ENCODE data around the gene SMG1.

The SMG1 gene

DNA sequence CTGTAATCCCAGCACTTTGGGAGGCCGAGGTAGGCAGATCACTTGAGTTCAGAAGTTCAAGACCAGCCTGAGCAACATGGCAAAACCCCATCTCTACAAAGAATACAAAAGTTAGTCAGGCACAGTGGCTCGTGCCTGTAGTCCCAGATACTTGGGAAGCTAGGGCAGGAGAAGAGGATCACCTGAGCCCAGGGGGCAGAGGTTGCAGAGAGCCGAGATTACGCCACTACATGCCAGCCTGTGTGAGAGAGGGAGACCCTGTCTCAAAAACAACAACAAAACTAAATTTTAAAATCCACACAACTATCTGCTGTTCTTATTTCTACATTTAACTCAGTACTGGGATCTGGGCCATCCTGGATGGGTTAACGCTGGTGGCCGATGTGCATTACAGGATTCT lies 83.6 kb downstream of the SMG1 start:
- no peak for DNase-seq

DNA sequence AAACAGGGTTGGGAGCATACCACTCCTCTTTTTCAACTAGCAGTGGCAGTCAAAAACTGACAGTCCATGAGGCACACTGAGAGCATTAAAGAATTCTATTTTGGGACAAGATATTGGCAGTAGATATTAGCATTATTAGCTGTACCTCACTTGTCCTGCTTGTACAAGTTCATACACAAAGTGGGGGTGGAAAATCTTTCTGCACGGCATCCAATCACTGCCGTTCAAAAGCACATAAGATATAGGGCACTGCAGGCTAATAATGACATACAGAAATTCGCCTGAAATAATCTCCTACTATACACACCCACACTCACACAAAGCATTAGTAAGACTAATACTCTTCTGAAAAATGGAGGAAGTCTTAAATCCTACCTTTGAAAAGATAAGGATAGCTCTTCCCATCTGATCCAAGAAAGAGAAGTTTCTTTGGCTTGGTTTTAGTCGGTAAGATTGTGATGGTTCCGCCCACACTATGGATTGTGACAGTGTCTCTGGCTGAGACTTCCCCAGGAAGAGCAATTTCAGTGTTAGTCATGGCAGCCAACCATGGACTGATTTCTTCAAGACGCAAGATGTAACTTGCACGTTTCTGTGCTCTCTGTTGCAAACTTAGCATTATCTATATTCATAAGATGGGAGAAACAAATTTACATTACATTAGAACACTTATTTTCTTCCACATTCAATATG lies 84.2 kb downstream of the SMG1 start:
- DNase-seq = no peak

DNA sequence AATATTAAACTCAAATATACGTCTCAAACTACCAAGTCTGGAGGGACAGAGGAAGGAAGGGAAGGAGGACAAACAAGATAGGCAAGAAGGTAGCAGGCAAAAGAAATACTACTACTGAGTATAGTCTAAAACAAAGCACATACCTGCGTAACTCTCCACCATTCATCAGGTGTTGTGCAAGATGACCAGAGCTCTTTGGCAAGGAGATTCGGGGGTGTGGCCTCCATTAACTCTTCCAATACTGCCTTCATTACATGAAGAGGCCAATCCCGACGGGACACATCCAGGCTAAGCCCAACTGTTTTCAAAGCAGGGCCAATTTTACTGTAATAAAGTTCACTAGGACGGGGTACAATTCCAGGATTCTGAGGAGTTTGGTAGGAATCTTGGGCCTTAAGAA lies 86.7 kb downstream of the SMG1 start:
- no peak for DNase-seq

DNA sequence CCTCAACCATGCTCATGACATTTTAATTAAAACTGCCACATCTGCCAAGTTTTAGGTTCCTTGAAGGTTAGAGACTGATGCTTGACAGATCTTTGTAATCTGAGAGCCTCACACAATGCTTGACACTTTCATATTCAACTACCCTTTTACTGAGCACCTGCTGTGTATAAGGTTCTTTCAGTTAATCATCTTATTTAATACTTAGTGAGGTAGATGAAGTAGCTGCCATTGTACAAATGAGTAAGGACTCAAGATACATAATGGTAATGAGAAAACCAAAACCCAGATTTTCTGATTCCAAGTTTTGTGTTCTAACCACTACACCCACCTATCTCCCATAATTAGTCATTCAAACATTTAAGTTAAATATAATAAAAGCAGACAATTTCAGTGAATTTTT lies 89.5 kb downstream of the SMG1 start:
- no peak for DNase-seq

DNA sequence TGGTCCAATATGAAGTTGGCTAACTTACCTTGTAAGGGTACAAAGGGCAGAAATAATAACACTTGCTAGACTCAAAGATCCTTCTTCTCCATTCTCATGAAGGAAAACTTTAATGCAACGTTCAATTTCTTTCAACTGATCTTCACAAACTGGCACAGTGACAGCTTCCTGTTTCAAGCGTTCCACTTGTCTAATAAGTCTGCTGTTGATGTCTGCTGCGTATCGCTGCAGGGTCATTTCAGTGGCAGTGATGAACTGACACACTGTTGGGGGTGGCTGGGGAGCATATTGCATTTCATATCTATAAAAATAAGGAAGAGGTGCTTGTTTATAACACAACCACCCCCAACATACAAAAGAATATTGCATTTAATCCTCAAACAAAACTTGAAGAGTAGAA lies 91.3 kb downstream of the SMG1 start:
- no peak for DNase-seq

DNA sequence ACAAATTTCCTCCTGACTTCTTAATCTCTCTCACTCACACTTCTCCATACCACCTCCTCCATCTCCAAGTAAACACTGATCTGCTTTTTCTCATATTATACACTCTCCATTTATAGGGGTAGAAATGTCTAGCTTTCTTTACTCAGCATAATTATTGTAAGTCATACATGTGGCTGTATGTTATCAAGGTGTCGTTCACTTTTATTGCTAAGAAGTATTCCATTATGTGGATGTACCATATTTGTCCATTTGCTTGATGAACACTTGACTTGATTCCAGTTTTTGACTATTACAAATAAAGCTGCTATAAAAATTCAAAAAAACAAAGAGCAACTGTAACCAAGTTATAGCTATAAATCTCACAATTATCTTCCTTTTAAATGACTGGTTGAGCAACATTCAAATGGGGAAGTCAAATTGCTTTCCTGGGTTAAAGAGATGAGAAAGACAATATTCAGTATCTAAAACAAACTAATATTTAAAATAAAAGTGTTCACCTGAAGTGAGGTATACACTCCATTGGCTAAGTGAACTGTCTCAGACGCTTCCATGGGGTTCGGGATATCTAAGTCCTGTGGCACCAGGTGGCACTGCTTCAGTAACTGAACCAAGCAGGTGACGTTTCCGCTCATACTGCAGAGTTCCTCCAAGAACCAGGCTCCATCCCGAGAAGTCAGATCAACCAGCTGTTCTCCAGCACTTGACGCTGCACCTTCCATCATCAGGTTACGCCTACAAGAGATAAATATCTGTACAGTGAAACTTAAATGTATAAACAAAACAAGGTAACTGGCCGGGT lies 92.3 kb downstream of the SMG1 start:
- no peak for DNase-seq

DNA sequence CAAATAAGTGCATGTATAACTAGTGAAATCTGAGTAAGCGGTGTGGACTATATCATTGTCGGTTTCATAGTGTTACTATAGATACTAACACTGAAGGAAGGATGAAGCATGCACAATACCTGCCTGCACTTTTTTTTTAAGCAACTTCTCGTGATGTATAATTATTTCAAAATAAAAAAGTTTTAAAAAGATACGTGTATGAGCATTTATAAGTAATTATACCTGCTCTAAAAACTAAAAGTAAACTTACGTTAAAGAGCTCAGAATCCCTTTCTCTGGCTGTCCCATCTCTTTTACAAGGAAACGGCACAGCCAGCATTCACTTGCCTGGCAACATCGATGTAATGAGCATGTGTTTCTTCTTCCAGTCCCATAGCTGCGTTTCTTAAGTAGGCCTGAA lies 93.6 kb downstream of the SMG1 start:
- no peak for DNase-seq

DNA sequence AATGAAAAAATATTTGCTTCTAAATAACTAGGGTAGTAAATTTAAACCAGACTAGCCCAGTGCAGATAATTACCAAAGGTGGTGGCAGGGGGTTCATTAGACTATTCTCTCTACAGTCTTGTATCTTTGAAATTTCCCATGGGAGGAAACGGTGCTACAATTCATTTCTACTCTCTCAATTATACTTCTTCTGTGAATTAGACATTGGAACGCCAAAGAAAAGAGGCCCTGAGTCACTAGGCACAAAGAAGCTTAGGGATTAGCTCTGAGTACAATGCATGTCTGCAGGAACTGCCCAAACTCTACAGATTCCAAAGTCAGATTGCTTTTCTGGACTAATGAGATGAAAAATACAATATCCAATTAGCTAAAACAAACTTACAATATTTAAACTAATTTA lies 94.2 kb downstream of the SMG1 start:
- no peak for DNase-seq

DNA sequence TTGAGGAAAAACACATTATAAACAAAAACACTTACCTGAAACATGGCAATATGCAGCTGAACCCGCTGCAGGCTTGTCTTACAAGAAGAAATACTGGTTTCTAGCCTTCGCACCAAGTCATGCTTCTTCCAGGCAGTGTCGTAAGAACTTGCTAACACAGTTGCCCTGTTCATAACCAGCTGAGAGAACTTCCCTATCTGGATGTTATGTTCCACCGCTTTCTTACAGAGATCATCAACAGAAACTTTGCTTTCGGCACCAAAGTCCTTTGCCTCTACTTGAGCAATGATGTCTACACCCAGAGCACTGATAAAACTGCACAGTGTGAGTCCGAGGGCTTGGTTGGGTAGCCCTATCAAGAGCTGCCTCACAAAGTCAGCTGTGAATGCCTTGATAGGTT lies 97.0 kb downstream of the SMG1 start:
- DNase-seq = no peak

DNA sequence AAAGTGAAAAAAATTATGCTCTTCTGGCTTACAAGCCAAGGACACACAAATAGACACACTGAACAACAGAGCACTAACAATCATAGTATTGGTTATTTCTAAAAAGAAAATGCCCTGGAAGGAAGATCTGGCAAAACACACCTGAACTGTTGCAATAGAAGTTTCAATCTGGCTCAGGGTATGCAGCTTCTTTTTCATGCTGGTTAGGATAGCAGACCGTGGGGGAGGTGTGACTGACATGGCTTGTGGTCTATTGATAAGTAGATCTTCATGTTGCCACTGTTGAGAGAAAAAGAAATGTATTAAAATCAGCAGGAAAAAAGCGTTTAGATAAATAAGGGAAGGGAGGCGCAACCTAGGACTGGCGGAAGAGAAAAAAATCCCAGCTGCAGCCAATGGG lies 98.3 kb downstream of the SMG1 start:
- DNase-seq = no peak

DNA sequence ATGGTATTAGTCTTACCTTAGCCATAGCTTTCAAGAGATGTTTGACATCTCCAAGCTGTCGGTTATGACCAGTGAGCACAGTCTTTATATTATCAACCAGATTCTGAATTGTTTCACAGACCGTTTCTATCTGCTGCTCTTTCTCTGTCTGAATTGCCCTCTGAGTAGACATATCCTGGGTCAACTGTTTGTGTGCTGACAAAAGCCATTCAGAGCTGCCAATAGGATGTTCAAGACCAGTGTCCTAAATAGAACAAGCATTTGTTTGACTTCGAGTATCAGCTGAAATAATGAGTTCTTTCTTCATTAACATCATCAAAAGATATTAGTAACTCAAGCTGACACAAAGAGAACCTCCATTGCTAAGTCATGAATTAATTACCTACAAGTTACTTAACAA lies 109.9 kb downstream of the SMG1 start:
- DNase-seq = no peak

DNA sequence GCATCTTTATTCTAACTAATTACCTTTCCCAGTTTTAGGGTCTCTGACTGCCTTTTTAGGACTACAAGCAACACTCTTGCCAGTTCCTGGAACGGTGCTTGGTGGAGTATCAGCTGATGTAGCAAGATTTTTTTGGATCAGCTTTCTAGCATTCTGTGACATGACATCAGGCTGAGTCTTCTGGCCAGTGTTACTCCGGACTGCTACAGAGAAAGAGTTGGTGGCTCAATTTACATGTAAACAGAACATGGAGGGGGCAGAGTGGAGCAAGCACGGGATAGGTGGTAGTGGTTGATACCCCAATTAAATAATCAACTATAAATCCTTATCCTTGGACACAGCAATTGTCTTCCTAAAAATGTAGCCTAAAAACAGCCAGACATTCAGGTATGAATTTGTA lies 114.3 kb downstream of the SMG1 start:
- DNase-seq = no peak

DNA sequence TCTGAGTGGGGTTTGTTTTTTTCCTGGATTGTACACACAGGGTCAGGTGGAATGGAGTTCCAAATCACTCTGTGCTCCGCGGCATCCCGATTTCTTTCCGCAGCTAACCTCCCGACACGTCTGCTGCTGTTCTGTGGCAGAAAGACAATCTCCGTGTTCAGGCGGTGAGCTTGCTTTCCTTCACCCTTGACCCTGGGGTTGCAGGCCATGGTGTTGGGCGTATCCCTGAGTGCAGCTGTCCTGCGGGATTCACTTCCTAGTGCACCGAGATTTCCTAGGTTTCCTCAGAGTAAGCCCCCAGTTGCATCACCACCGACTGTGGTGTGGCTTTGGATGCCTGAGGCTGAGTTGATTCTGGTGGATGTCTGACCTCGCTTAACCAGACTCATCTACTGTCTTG lies 117.0 kb downstream of the SMG1 start:
- DNase-seq = no peak

DNA sequence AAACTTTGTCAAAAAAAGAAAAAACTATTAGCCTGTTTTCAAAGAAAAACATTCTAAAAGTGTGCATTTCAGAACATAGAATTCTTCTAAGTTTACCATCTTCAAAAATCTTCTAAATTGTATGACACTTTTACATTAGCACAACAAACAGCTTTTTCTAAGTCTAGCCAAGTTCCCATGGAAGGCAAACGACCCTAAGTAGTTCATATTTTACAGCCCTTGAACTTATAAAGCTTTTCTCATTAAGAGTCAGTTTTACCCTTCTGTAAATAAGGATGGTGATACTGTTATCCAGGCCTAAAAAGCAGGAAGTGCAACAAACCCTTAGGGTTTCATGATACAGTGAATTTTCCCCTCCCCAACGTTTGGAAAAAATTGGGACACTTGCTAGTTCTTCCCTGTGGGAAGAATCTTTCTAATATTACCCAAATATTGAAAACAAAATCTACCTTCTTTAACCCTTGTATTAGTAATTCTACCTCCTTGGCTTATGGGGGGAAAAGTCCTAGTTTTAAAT lies 120.9 kb downstream of the SMG1 start:
- DNase-seq = no peak

DNA sequence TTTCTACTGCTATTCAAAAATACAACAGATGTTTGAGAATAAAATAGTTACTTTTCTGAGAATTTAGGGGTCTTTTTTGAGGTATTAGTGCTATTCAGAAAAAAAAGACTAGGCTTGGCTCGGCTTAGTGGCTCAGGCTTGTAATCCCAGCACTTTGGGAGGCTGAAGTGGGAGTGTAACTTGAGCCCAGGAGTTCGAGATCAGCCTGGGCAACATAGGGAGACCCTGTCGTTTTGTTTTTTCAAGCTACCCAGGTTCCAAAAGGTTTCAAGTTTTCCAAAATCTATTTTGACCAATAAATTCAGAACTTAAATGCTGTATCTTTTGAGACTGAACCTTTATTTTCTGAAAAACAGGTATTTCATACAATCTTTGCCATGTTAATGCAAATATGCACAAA lies 121.7 kb downstream of the SMG1 start:
- no peak for DNase-seq

DNA sequence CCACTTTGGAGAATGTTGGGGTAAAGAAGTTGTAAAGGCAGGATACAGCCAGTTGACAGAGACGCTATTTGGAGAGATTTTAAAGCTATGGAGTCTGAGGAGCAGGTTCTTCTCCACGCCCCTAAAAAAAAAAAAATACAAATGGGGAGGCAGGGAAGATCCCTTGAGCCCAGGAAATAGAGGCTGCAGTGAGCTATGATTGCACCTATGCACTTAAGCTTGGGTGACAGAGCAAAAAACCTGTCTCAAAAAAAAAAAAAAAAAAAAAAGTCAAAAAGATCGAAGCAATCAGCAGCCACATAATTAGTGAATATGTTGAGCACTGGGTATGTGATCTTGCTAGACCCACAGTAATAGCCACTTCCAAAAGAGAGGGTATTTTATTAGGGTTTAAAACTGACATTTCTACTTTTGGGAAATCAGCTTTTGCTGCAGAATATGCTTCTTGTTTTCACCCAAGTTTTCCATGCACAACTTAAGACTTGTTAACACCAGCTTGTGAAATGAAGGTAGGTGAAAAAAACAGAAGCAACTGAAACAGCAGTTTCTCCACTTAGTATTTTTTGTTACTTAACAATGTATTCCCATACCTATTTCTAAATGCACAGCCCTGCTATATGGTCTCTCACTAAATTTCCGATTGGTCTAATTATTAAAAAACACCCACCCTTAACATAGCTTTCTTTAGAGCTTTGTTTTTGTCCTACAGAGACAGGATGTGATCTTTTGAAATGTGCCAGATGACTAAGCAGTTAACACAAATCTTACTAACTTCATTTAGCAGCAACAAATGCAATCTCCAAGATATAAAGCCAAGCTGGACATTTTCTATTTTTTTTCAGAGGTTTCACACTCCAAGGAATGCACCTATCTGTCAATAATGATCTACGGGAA lies 122.4 kb downstream of the SMG1 start:
- DNase-seq = no peak

DNA sequence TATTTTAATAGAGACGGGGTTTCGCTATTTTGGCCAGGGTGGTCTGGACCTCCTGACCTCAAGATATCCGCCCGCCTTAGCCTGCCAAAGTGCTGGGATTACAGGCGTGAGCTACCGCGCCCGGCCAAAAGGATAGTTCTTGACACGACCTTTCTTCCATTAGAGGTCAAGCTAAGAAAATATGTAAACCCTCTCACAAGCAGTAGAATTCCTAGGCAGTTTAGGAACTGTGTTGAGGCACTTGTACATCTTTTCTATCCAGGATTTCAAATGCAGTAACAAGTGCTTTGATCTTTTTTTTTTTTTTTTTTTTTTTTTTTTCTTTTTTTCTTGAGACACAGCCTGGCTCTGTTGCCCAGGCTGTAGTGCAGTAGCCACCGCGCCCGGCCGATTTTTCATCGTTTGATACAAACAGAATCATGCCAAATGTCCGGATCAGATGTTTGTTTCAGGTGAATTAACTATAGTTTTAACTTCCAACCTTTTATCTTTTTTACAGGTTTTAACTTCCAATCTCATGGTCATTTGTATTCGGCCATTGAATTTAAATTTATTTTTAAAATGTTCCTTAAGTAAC lies 123.4 kb downstream of the SMG1 start:
- no peak for DNase-seq

DNA sequence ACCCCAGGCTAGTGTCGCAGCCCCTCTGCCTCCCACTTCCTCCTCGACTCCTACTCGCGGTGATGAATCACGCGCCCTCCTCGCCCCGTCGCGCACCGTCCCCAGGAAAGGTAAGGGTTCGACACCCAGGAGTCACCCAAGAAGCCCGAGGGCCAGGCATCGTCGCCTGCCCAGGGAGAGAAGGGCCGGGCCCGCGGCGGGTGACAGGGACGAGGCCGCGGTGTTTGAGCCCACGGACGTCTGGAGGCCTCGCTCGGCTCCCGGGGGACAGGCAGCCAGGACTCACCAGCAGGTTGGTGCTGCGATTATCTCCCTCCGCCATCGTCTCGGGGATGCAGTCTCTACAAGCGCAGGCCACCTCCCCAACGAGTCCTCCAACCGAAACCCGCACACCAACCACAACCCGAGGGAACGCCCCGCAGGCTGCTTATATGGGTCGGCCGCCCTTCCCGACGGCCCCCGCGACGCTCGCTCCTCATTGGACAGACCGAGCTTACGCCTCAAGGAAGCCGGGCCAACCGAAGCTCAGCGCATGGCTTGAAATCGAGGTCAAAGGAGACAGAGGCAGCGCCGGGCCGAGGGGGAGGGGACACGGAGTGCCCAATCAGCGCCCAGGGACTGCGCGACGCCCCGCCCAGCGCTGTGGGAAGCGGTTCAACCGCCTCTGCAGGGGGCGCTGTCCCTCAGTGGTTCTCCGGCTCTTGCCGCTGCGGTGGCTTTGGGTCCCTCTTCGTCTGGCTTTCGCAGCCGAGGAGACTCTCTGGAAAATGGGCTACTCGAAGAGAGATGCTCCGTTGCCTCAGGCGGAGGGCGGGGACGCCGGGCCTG lies 124.8 kb downstream of the SMG1 start, which contains the start of gene ARL6IP1:
TSS of gene ARL6IP1 (minus strand) at position 405 of the 828 bp plus-strand sequence. CDS start at position 322, 83 bp downstream.
- DNase-seq = peak; percentile 98

DNA sequence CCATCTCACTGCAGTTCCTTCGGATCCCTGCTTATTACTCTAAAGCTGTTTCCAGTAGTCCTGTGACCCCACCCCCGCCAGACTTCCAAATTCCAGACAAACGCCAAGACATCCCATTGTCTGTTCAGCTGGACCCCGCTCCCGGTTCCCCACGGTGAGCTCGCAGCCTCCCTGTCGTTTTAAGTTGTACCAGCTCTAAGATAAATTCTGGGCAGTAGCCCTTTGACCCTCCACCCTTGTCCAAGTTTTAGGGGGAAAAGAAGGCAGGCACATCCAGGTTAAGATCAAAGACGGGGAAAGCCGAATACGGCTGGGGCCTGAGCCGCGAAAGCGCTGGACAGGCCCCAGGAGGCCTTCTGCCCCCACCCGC lies 125.4 kb downstream of the SMG1 start:
- DNase-seq = no peak

DNA sequence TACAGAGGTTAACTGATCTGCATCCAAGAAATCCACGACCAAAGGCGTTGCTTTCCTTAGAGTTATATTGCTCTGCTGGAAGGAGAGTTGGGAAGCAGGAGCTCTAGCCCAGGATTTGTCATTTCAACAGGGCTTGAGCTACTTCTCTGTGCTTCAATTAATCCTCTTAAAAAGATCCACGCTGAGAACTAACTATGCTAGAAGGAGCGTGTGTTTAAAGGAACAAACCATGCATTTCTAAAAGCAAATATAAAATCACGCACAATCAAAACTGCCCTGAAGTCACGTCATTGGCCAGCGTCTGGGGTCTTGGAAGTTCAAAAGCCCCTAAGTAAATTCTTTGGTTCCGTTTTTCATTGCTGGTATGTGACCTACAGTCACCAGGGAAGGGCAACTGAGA lies 125.9 kb downstream of the SMG1 start:
- DNase-seq = no peak

DNA sequence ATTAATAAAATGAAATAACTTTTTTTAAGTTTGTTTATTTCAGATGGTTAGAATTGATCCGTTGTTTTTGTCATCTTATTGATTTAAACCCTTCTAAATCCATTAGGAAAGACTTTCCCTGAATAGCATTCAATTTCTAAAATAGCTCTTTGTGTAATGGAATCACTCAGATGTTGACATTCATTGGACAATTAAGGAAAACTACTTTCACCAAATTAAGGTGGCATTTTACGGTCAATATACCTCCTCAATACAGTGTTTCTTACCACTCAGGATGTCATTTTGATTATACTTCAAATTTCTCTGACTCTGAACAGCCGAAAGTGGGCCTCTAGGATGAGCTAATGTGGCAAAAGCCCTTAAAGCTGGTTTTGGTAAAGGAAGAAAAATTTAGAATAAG lies 126.7 kb downstream of the SMG1 start:
- DNase-seq = no peak

DNA sequence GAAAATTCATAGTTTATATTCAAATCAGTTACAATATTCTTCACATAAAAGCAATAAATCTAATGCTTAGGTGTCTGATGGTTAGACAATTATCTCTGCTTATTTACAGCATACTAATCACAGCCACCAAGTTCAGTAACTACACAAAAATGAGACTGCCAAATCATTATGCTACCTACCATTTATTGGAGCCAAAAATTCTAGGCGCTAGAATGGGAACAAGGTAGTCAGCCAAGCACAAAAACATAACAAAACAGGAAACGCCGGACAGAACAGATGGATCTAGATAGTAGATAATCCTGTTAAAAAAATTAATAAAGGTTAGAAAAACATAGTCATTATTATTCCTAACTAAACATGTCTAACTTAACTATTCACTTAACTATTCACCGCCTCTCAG lies 128.5 kb downstream of the SMG1 start:
- DNase-seq = no peak
